H9 (cell line): Measurements from ENCODE around the gene ST8SIA5. TPM values are rescaled to one million over a fixed set of nuclear protein-coding genes. Genes with fewer than 3 reads are reported as not detected.

Experiments
- DNase-seq: peaks from one replicate; pipeline ENCODE4 v3.0.0-alpha.2; 2017
- H2AFZ ChIP-seq: one replicate; pipeline ENCODE4 v1.6.1; 2013; ENCODE audit warnings: mild to moderate bottlenecking, low read length, control low read depth, moderate library complexity
- H2AK5ac ChIP-seq: 2 replicates; pipeline ENCODE4 v1.6.1; 2013; ENCODE audit warnings: low read length, control low read depth, mixed read lengths; ENCODE audit not compliant: insufficient read length
- H2BK120ac ChIP-seq: one replicate; pipeline ENCODE4 v1.6.1; 2013; ENCODE audit warnings: low read depth, mild to moderate bottlenecking, low read length, control low read depth, inconsistent platforms; ENCODE audit not compliant: poor library complexity, severe bottlenecking
- H2BK12ac ChIP-seq: 2 replicates; pipeline ENCODE4 v1.6.1; 2013; ENCODE audit warnings: low read length, control low read depth, mixed read lengths, low read depth; ENCODE audit not compliant: insufficient read length
- H2BK15ac ChIP-seq: 2 replicates; pipeline ENCODE4 v1.6.1; 2013; ENCODE audit warnings: low read depth, low read length, control low read depth
- H2BK20ac ChIP-seq: one replicate; pipeline ENCODE4 v1.6.1; 2013; ENCODE audit warnings: low read depth, mild to moderate bottlenecking, low read length, control low read depth, inconsistent platforms; ENCODE audit not compliant: poor library complexity, severe bottlenecking
- H2BK5ac ChIP-seq: 2 replicates; pipeline ENCODE4 v1.6.1; 2013; ENCODE audit warnings: low read length, control low read depth, mixed read lengths; ENCODE audit not compliant: insufficient read length
- H3K14ac ChIP-seq: 2 replicates; pipeline ENCODE4 v1.6.1; 2013; ENCODE audit warnings: low read length, control low read depth; ENCODE audit not compliant: insufficient read depth
- H3K18ac ChIP-seq: 2 replicates; pipeline ENCODE4 v1.6.1; 2013; ENCODE audit warnings: low read depth, mild to moderate bottlenecking, mixed read lengths, low read length, control low read depth; ENCODE audit not compliant: insufficient read length
- H3K23ac ChIP-seq: 2 replicates; pipeline ENCODE4 v1.6.1; 2013; ENCODE audit warnings: low read length, control low read depth, mixed read lengths, low read depth; ENCODE audit not compliant: insufficient read length
- H3K23me2 ChIP-seq: 2 replicates; pipeline ENCODE4 v1.6.1; 2013; ENCODE audit warnings: low read depth, mild to moderate bottlenecking, mixed read lengths, low read length, control low read depth; ENCODE audit not compliant: insufficient read length, poor library complexity, severe bottlenecking
- H3K27ac ChIP-seq: 2 replicates; pipeline ENCODE4 v1.5.1; 2013; ENCODE audit warnings: low read length, control low read depth, mixed read lengths, low read depth; ENCODE audit not compliant: insufficient read length
- H3K27me3 ChIP-seq: 2 replicates; pipeline ENCODE4 v1.6.1; 2013; ENCODE audit warnings: low read length, control low read depth, inconsistent platforms; ENCODE audit not compliant: insufficient read depth
- H3K4ac ChIP-seq: 2 replicates; pipeline ENCODE4 v1.6.1; 2013; ENCODE audit warnings: low read depth, mild to moderate bottlenecking, control low read depth, inconsistent platforms, low read length, moderate library complexity
- H3K4me1 ChIP-seq: 2 replicates; pipeline ENCODE4 v1.6.1; 2013; ENCODE audit warnings: low read length, control low read depth, inconsistent platforms; ENCODE audit not compliant: insufficient read depth
- H3K4me2 ChIP-seq: 2 replicates; pipeline ENCODE4 v1.6.1; 2013; ENCODE audit warnings: low read length, control low read depth, mixed read lengths; ENCODE audit not compliant: insufficient read length, insufficient read depth
- H3K56ac ChIP-seq: 2 replicates; pipeline ENCODE4 v1.6.1; 2013; ENCODE audit warnings: low read depth, mild to moderate bottlenecking, mixed read lengths, low read length, control low read depth; ENCODE audit not compliant: insufficient read length
- H3K79me1 ChIP-seq: 2 replicates; pipeline ENCODE4 v1.6.1; 2013; ENCODE audit warnings: low read depth, mild to moderate bottlenecking, moderate library complexity, low read length, control low read depth, inconsistent platforms; ENCODE audit not compliant: insufficient read depth, poor library complexity, severe bottlenecking
- H3K79me2 ChIP-seq: 2 replicates; pipeline ENCODE4 v1.6.1; 2013; ENCODE audit warnings: low read length, control low read depth, inconsistent platforms; ENCODE audit not compliant: insufficient read depth
- H3K9ac ChIP-seq: 2 replicates; pipeline ENCODE4 v1.6.1; 2013; ENCODE audit warnings: low read length, control low read depth, mixed read lengths; ENCODE audit not compliant: insufficient read length; ENCODE audit errors: extremely low read depth
- H3K9me3 ChIP-seq: one replicate; pipeline ENCODE4 v1.6.1; 2013; ENCODE audit warnings: low read depth, low read length, inconsistent platforms; ENCODE audit not compliant: control insufficient read depth
- H3T11ph ChIP-seq: one replicate; pipeline ENCODE4 v1.6.1; 2013; ENCODE audit warnings: mild to moderate bottlenecking, low read length, control low read depth, inconsistent platforms
- H4K20me1 ChIP-seq: one replicate; pipeline ENCODE4 v1.6.1; 2013; ENCODE audit not compliant: control insufficient read depth, insufficient read length, insufficient read depth
- H4K5ac ChIP-seq: 2 replicates; pipeline ENCODE4 v1.6.1; 2013; ENCODE audit warnings: low read depth, mild to moderate bottlenecking, mixed read lengths, low read length, control low read depth; ENCODE audit not compliant: insufficient read length
- H4K8ac ChIP-seq: replicated peaks from 2 replicates; pipeline ENCODE4 v1.6.1; 2013; ENCODE audit warnings: low read length, control low read depth, mixed read lengths, low read depth; ENCODE audit not compliant: insufficient read length
- H4K91ac ChIP-seq: 2 replicates; pipeline ENCODE4 v1.6.1; 2013; ENCODE audit warnings: low read depth, mild to moderate bottlenecking, moderate library complexity, mixed read lengths, low read length, control low read depth; ENCODE audit not compliant: insufficient read length
- H3K27ac Mint-ChIP-seq, 3 experiments: 2 replicates in 2 of 3; 3 replicates in 1 of 3; pipeline ENCODE4 v1.8.0; 2020 to 2021; ENCODE audit warnings: mixed read lengths in 3 of 3, mild to moderate bottlenecking in 1 of 3, moderate library complexity in 1 of 3
- H3K27me3 Mint-ChIP-seq: 2 replicates; pipeline ENCODE4 v1.8.0; 2021; ENCODE audit warnings: low read depth, mild to moderate bottlenecking, moderate library complexity, mixed read lengths
- H3K36me3 Mint-ChIP-seq, 3 experiments: 2 replicates in 2 of 3; 3 replicates in 1 of 3; pipeline ENCODE4 v1.8.0; 2020 to 2021; ENCODE audit warnings: low read depth in 3 of 3, mixed read lengths in 3 of 3; ENCODE audit not compliant: insufficient read depth in 1 of 3
- H3K4me1 Mint-ChIP-seq, 2 experiments: 2 replicates each; pipeline ENCODE4 v1.8.0; 2020; ENCODE audit warnings: mixed read lengths in 2 of 2
- H3K4me3 Mint-ChIP-seq, 2 experiments: 2 replicates in 1 of 2; 3 replicates in 1 of 2; pipeline ENCODE4 v1.8.0; 2020 to 2021; ENCODE audit warnings: mild to moderate bottlenecking in 2 of 2, mixed read lengths in 2 of 2, moderate library complexity in 1 of 2
- H3K9me3 Mint-ChIP-seq, 2 experiments: 2 replicates in 1 of 2; 3 replicates in 1 of 2; pipeline ENCODE4 v1.8.0; 2020; ENCODE audit warnings: mild to moderate bottlenecking in 2 of 2, mixed read lengths in 2 of 2, moderate library complexity in 1 of 2
- CTCF ChIP-seq: fragments of 200-600 bp; sonication (generic); conservative IDR thresholded peaks from 3 replicates; pipeline ENCODE4 v1.8.0; 2021; ENCODE audit warnings: antibody characterized with exemption, mild to moderate bottlenecking
- WGBS: extraction: QIAGEN DNeasy Blood & Tissue Kit; methylation state at CpG from one replicate; pipeline ENCODE4 v1.1.7; 2013; ENCODE audit warnings: missing lambda C conversion rate, low lambda C conversion rate, mixed read lengths; ENCODE audit not compliant: insufficient read length; ENCODE audit errors: extremely low coverage; 5-methylcytosine and 5-hydroxymethylcytosine counted together
- total RNA-seq: library from RNA; stranded (reverse); gene quantifications from 2 replicates; pipeline ENCODE4 v1.2.1, GENCODE V29; 2021

ST8SIA5 gene
- total RNA-seq, 1 experiment from 2014 or later, result 0.63 TPM

GRCh38 chr18:46716336-46716735 is 40.5 kb downstream of the ST8SIA5 start:
- Histone ChIP-seq H3K18ac (no peak overlapping the region), H4K20me1 (no peaks in the 10 kb centered on the region), H3K4me2 (no peak overlapping the region), H3K4me1 (peaks cover 8% of the 10 kb centered on the region), H2BK15ac (no peak overlapping the region), H3K79me2 (no peaks in the 10 kb centered on the region), H2BK12ac (no peak overlapping the region), H3K9ac (no peak overlapping the region), H2BK20ac (no peak overlapping the region), H3K9me3 (no peaks in the 10 kb centered on the region), H4K5ac (no peak overlapping the region), H2AK5ac (no peak overlapping the region), H4K8ac (no peak overlapping the region), H2BK5ac (no peak overlapping the region), H4K91ac (no peak overlapping the region), H2AFZ (no peak overlapping the region), H3K14ac (no peak overlapping the region), H3T11ph (no peak overlapping the region), H3K56ac (no peak overlapping the region), H3K27me3 (no peaks in the 10 kb centered on the region), H2BK120ac (no peak overlapping the region), H3K23me2 (no peaks in the 10 kb centered on the region), H3K4ac (no peak overlapping the region), H3K23ac (no peak overlapping the region), H3K27ac (no peak overlapping the region), H3K79me1 (no peaks in the 10 kb centered on the region)
- Mint-ChIP-seq H3K27ac (no peak overlapping the region), H3K36me3 (no peaks in the 10 kb centered on the region), H3K4me3 (no peak overlapping the region), H3K4me1 (peaks cover 11 to 15% of the 10 kb centered on the region in 2 experiments), H3K27me3 (peaks cover 9% of the 10 kb centered on the region), H3K9me3 (no peaks in the 10 kb centered on the region)
- no peak for DNase-seq
- no peak for TF ChIP-seq CTCF
- no CpG with 5 or more reads among the region's 5 CpGs for WGBS
